ENCODE measurements around the gene METTL13. TPM values are rescaled to one million over a fixed set of nuclear protein-coding genes. Genes with fewer than 3 reads are reported as not detected.

METTL13 gene, protein sequence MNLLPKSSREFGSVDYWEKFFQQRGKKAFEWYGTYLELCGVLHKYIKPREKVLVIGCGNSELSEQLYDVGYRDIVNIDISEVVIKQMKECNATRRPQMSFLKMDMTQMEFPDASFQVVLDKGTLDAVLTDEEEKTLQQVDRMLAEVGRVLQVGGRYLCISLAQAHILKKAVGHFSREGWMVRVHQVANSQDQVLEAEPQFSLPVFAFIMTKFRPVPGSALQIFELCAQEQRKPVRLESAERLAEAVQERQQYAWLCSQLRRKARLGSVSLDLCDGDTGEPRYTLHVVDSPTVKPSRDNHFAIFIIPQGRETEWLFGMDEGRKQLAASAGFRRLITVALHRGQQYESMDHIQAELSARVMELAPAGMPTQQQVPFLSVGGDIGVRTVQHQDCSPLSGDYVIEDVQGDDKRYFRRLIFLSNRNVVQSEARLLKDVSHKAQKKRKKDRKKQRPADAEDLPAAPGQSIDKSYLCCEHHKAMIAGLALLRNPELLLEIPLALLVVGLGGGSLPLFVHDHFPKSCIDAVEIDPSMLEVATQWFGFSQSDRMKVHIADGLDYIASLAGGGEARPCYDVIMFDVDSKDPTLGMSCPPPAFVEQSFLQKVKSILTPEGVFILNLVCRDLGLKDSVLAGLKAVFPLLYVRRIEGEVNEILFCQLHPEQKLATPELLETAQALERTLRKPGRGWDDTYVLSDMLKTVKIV
- polyA plus RNA-seq (2011; rRNA removed) (25.9 and 30.1 TPM in 2 replicates), polyA minus RNA-seq (2011; rRNA and poly(A)+ RNA removed) (16.9 and 27.4 TPM in 2 replicates)

GRCh38 chr1:171781176-171781875 is at the start of gene METTL13:
TSS of gene METTL13 (plus strand) at chr1:171781660. CDS start at chr1:171781968, 308 bp downstream.
- Histone ChIP-seq H3K27me3 (ENCODE audit: control insufficient read depth, insufficient read depth, low read length) (no peaks in the 10 kb centered on the region), H3K36me3 (ENCODE audit: control insufficient read depth, insufficient read depth, low read length) (peaks cover 11% of the 10 kb centered on the region), H3K4me3 (ENCODE audit: low read depth, low read length) (peak within 1 kb of the TSS; percentile 75)
- 0 out of 2 replicates have a peak, but pooled peaks have one; percentile 11 for TF ChIP-seq CTCF (IDR thresholded peaks at IDR 0.05; ENCODE audit: insufficient read depth, low read depth, low read length)
- POLR2A ChIA-PET, result interaction anchor here (1.2 kb wide), 1 partner anchor 27 kb away, joined by 3 read pairs; no protein-coding TSS in a partner anchor
- CTCF ChIA-PET, result interaction anchor here (0.7 to 2.6 kb wide), 4 partner anchors 19 to 205 kb away, joined by 3 to 13 read pairs (median 4); no protein-coding TSS in a partner anchor
- peak; percentile 97 for DNase-seq (ENCODE audit: low read depth)

GRCh38 chr1:171736196-171736595 is 45.3 kb upstream of the METTL13 start:
- ChIA-PET POLR2A (no interaction called here), CTCF (interaction anchor here (1.3 to 3.1 kb wide), 2 partner anchors 64 to 90 kb away, joined by 5 to 15 read pairs; no protein-coding TSS in a partner anchor)
- no peak for DNase-seq (ENCODE audit: low read depth)
- Histone ChIP-seq H3K4me3 (ENCODE audit: low read depth, low read length) (no peak overlapping the region), H3K36me3 (ENCODE audit: control insufficient read depth, insufficient read depth, low read length) (no peaks in the 10 kb centered on the region; the same call in 1 of the 2 replicates), H3K27me3 (ENCODE audit: control insufficient read depth, insufficient read depth, low read length) (no peaks in the 10 kb centered on the region)
- no peak for TF ChIP-seq CTCF (IDR thresholded peaks at IDR 0.05; ENCODE audit: insufficient read depth, low read depth, low read length)

GRCh38 chr1:171738911-171739310 is 42.5 kb upstream of the METTL13 start:
- Histone ChIP-seq H3K27me3 (ENCODE audit: control insufficient read depth, insufficient read depth, low read length) (no peaks in the 10 kb centered on the region), H3K36me3 (ENCODE audit: control insufficient read depth, insufficient read depth, low read length) (no peaks in the 10 kb centered on the region; the same call in 1 of the 2 replicates), H3K4me3 (ENCODE audit: low read depth, low read length) (no peak overlapping the region)
- TF ChIP-seq CTCF (IDR thresholded peaks at IDR 0.05; ENCODE audit: insufficient read depth, low read depth, low read length), result no peak
- no peak for DNase-seq (ENCODE audit: low read depth)
- ChIA-PET CTCF (interaction anchor here (0.6 kb wide), 1 partner anchor 230 kb away, joined by 3 read pairs; no protein-coding TSS in a partner anchor), POLR2A (no interaction called here)

DNA sequence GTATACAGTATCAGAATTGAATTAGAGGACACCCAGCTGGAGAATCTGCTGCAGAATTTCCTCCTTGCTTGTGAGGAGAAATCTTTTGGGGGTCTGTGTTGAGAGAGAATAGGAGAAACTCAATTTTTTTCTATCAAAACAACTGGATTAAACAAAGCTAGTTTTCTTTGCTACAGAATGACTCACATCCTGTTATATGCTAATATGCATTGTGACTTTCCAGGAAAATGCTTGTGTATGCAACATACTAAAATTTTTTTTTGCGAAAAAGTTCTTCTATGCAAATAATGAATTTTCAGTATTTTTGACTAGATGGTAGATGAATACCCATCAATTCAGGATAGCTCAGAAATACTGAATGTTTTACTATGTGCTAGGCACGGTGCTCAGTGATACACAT is 41.8 kb upstream of the METTL13 start:
- Histone ChIP-seq H3K27me3 (ENCODE audit: control insufficient read depth, insufficient read depth, low read length) (no peaks in the 10 kb centered on the region), H3K36me3 (ENCODE audit: control insufficient read depth, insufficient read depth, low read length) (no peaks in the 10 kb centered on the region; the same call in 1 of the 2 replicates), H3K4me3 (ENCODE audit: low read depth, low read length) (no peak overlapping the region)
- DNase-seq (ENCODE audit: low read depth), result no peak
- TF ChIP-seq CTCF (IDR thresholded peaks at IDR 0.05; ENCODE audit: insufficient read depth, low read depth, low read length), result no peak
- CTCF ChIA-PET, result interaction anchor here (0.5 kb wide), 1 partner anchor 12 kb away, joined by 3 read pairs; no protein-coding TSS in a partner anchor
- POLR2A ChIA-PET, result no interaction called here
